T-helper 2 cell treated with Interferon-gamma antibody and Interleukin-4, amounts not matched to agents 5 μg/mL and 100 μg/mL, for 36 hours (primary cell): ENCODE measurements around the gene IMMP2L.

Experiments
- DNase-seq: peaks from one replicate; pipeline ENCODE4 v3.0.0; 2021; ENCODE audit warnings: low spot score
- H3K27ac Mint-ChIP-seq: one replicate; pipeline ENCODE4 v1.8.0; 2021; ENCODE audit warnings: mild to moderate bottlenecking, mixed read lengths
- H3K27me3 Mint-ChIP-seq: one replicate; pipeline ENCODE4 v1.8.0; 2021; ENCODE audit warnings: low read depth, mixed read lengths
- H3K36me3 Mint-ChIP-seq: one replicate; pipeline ENCODE4 v1.8.0; 2021; ENCODE audit warnings: low read depth, mixed read lengths
- H3K4me1 Mint-ChIP-seq: one replicate; pipeline ENCODE4 v1.8.0; 2021; ENCODE audit warnings: low read depth, mixed read lengths
- H3K4me3 Mint-ChIP-seq: one replicate; pipeline ENCODE4 v1.8.0; 2022; ENCODE audit warnings: mild to moderate bottlenecking, moderate library complexity, mixed read lengths
- H3K9me3 Mint-ChIP-seq: one replicate; pipeline ENCODE4 v1.8.0; 2021; ENCODE audit warnings: mixed read lengths

Gene IMMP2L

GRCh38 chr7:110750931-110751605, 811.2 kb downstream of the IMMP2L start:
- no peak overlapping the region for H3K4me3 Mint-ChIP-seq
- no peak overlapping the region for H3K27ac Mint-ChIP-seq
- H3K36me3 Mint-ChIP-seq: peaks cover 1% of the 10 kb centered on the region
- peaks cover 2% of the 10 kb centered on the region for H3K4me1 Mint-ChIP-seq
- no peaks in the 10 kb centered on the region for H3K27me3 Mint-ChIP-seq
- H3K9me3 Mint-ChIP-seq: peaks cover 11% of the 10 kb centered on the region
- DNase-seq: no peak

GRCh38 chr7:110733221-110733620, 829.1 kb downstream of the IMMP2L start:
- Mint-ChIP-seq H3K27me3 (peaks cover 2% of the 10 kb centered on the region), H3K9me3 (peaks cover 9% of the 10 kb centered on the region), H3K4me1 (peaks cover 5% of the 10 kb centered on the region), H3K27ac (no peak overlapping the region), H3K36me3 (no peaks in the 10 kb centered on the region), H3K4me3 (no peak overlapping the region)
- DNase-seq: no peak

GRCh38 chr7:110724811-110725210, 837.5 kb downstream of the IMMP2L start:
- Mint-ChIP-seq H3K36me3 (no peaks in the 10 kb centered on the region), H3K9me3 (no peaks in the 10 kb centered on the region), H3K4me3 (no peak overlapping the region), H3K27ac (no peak overlapping the region), H3K4me1 (no peaks in the 10 kb centered on the region), H3K27me3 (peaks cover 3% of the 10 kb centered on the region)
- DNase-seq: no peak

- no peaks in the 10 kb centered on the region for H3K36me3 Mint-ChIP-seq
- no peak overlapping the region for H3K27ac Mint-ChIP-seq
- peaks cover 6% of the 10 kb centered on the region for H3K9me3 Mint-ChIP-seq
- peaks cover 3% of the 10 kb centered on the region for H3K27me3 Mint-ChIP-seq
- no peak for DNase-seq
- no peak overlapping the region for H3K4me3 Mint-ChIP-seq
- no peaks in the 10 kb centered on the region for H3K4me1 Mint-ChIP-seq
Measured at GRCh38 chr7:110721395-110721794, 840.9 kb downstream of the IMMP2L start.

- H3K36me3 Mint-ChIP-seq: no peaks in the 10 kb centered on the region
- H3K27ac Mint-ChIP-seq: no peak overlapping the region
- peaks cover 3% of the 10 kb centered on the region for H3K27me3 Mint-ChIP-seq
- no peak overlapping the region for H3K4me3 Mint-ChIP-seq
- H3K4me1 Mint-ChIP-seq: no peaks in the 10 kb centered on the region
- peaks cover 7% of the 10 kb centered on the region for H3K9me3 Mint-ChIP-seq
- no peak for DNase-seq
Measured at GRCh38 chr7:110720626-110721025, 841.7 kb downstream of the IMMP2L start.

GRCh38 chr7:110719741-110720140, 842.6 kb downstream of the IMMP2L start:
- peaks cover 2% of the 10 kb centered on the region for H3K4me1 Mint-ChIP-seq
- H3K36me3 Mint-ChIP-seq: no peaks in the 10 kb centered on the region
- DNase-seq: no peak
- H3K9me3 Mint-ChIP-seq: peaks cover 7% of the 10 kb centered on the region
- H3K27me3 Mint-ChIP-seq: peaks cover 5% of the 10 kb centered on the region
- H3K27ac Mint-ChIP-seq: no peak overlapping the region
- H3K4me3 Mint-ChIP-seq: no peak overlapping the region

- Mint-ChIP-seq H3K27ac (no peak overlapping the region), H3K9me3 (peaks cover 9% of the 10 kb centered on the region), H3K36me3 (no peaks in the 10 kb centered on the region), H3K27me3 (peaks cover 5% of the 10 kb centered on the region), H3K4me3 (no peak overlapping the region), H3K4me1 (peaks cover 2% of the 10 kb centered on the region)
- DNase-seq: no peak
Measured at GRCh38 chr7:110718503-110719205, 843.6 kb downstream of the IMMP2L start.

GRCh38 chr7:110704225-110704624, 858.1 kb downstream of the IMMP2L start:
- no peak overlapping the region for H3K27ac Mint-ChIP-seq
- no peaks in the 10 kb centered on the region for H3K36me3 Mint-ChIP-seq
- no peaks in the 10 kb centered on the region for H3K4me1 Mint-ChIP-seq
- H3K4me3 Mint-ChIP-seq: no peak overlapping the region
- peaks cover 3% of the 10 kb centered on the region for H3K9me3 Mint-ChIP-seq
- DNase-seq: no peak
- no peaks in the 10 kb centered on the region for H3K27me3 Mint-ChIP-seq

GRCh38 chr7:110698576-110698975, 863.7 kb downstream of the IMMP2L start:
- no peaks in the 10 kb centered on the region for H3K27me3 Mint-ChIP-seq
- no peaks in the 10 kb centered on the region for H3K9me3 Mint-ChIP-seq
- DNase-seq: no peak
- no peak overlapping the region for H3K27ac Mint-ChIP-seq
- H3K36me3 Mint-ChIP-seq: no peaks in the 10 kb centered on the region
- H3K4me1 Mint-ChIP-seq: no peaks in the 10 kb centered on the region
- no peak overlapping the region for H3K4me3 Mint-ChIP-seq

GRCh38 chr7:110693344-110693743, 868.9 kb downstream of the IMMP2L start:
- Mint-ChIP-seq H3K27me3 (no peaks in the 10 kb centered on the region), H3K4me3 (no peak overlapping the region), H3K9me3 (no peaks in the 10 kb centered on the region), H3K27ac (no peak overlapping the region), H3K36me3 (no peaks in the 10 kb centered on the region), H3K4me1 (no peaks in the 10 kb centered on the region)
- no peak for DNase-seq

GRCh38 chr7:110688908-110689307, 873.4 kb downstream of the IMMP2L start:
- H3K27me3 Mint-ChIP-seq: no peaks in the 10 kb centered on the region
- H3K36me3 Mint-ChIP-seq: no peaks in the 10 kb centered on the region
- no peaks in the 10 kb centered on the region for H3K4me1 Mint-ChIP-seq
- DNase-seq: no peak
- H3K27ac Mint-ChIP-seq: no peak overlapping the region
- H3K9me3 Mint-ChIP-seq: no peaks in the 10 kb centered on the region
- H3K4me3 Mint-ChIP-seq: no peak overlapping the region

GRCh38 chr7:110685899-110686298, 876.4 kb downstream of the IMMP2L start:
- Mint-ChIP-seq H3K27me3 (no peaks in the 10 kb centered on the region), H3K4me1 (no peaks in the 10 kb centered on the region), H3K9me3 (no peaks in the 10 kb centered on the region), H3K4me3 (no peak overlapping the region), H3K36me3 (no peaks in the 10 kb centered on the region), H3K27ac (no peak overlapping the region)
- no peak for DNase-seq

GRCh38 chr7:110681941-110682340, 880.4 kb downstream of the IMMP2L start:
- no peaks in the 10 kb centered on the region for H3K9me3 Mint-ChIP-seq
- no peak overlapping the region for H3K27ac Mint-ChIP-seq

GRCh38 chr7:110677405-110677804, 884.9 kb downstream of the IMMP2L start:
- Mint-ChIP-seq H3K9me3 (peaks cover 19% of the 10 kb centered on the region), H3K27me3 (no peaks in the 10 kb centered on the region), H3K36me3 (no peaks in the 10 kb centered on the region), H3K4me3 (no peak overlapping the region), H3K4me1 (peaks cover 6% of the 10 kb centered on the region), H3K27ac (no peak overlapping the region)
- DNase-seq: no peak

More at GRCh38 chr7:110681941-110682340, 880.4 kb downstream of the IMMP2L start:
- Mint-ChIP-seq H3K4me3 (no peak overlapping the region), H3K27me3 (no peaks in the 10 kb centered on the region), H3K36me3 (no peaks in the 10 kb centered on the region), H3K4me1 (peaks cover 6% of the 10 kb centered on the region)
- no peak for DNase-seq
